Stimulated activated naive CD4-positive, alpha-beta T cell (primary cell): ENCODE measurements around the gene MTARC2.
"Not testable (repeated sequence)": the region's sequence is repeated elsewhere in the genome, so short reads cannot be mapped to it uniquely, and the experiment has no call there.

Experiments used
- DNase-seq, 6 experiments: peaks; one replicate each; lab custom pipeline; 2025; lab: John Stamatoyannopoulos, UW

MTARC2 gene

GRCh38 chr1:220732621-220733020 lies 15.5 kb upstream of the MTARC2 start:
- no peak for DNase-seq

GRCh38 chr1:220733086-220733601 lies 15.0 kb upstream of the MTARC2 start:
- DNase-seq = peak; percentile 51 to 79 (median 67)

- no peak for DNase-seq
Measured at GRCh38 chr1:220734571-220735326, 13.4 kb upstream of the MTARC2 start.

GRCh38 chr1:220736283-220736682 lies 11.8 kb upstream of the MTARC2 start:
- DNase-seq = not testable (repeated sequence)

GRCh38 chr1:220741349-220741748 lies 6.8 kb upstream of the MTARC2 start:
- DNase-seq = no peak

- DNase-seq = no peak
Measured at GRCh38 chr1:220741825-220742224, 6.3 kb upstream of the MTARC2 start.

DNA sequence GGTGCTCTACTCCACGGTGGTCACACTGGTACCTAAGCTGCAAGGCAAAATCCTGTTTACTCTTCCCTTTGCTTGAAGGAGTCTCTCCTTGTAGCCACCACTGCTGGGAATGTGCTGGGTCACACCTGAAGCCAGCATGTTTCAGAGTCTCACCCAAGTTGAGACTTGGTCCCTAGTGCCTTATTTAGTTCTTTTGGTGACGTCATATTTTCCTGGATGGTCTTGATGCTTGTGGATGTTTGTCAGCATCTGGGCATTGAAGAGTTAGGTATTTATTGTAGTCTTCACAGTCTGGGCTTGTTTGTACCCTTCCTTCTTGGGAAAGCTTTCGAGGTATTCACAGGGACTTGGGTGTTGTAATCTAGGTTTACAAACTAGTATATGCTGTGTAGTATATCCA lies 5.6 kb upstream of the MTARC2 start:
- DNase-seq = no peak

DNA sequence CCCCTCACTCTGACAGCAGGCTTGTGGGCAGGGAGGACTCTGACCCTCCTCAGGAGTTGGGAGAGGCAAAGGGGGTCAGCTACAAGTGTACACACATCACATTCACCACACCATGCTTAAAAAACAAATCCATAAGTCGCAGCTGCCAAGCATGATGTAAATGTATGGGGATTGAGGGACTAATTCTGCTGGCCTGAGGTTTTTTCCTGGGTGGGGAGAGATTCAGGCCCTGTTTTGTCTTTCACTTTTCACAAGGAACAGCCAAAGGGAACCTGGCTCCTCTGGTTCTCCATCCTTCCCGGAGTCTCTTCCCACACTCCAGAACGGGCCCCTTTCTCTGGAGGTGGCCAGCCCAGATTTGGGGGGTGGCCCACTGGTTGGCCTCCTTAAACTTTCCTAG lies 1.3 kb upstream of the MTARC2 start:
- no peak for DNase-seq

GRCh38 chr1:220747437-220748088 lies 559 bp upstream of the MTARC2 start:
- no peak for DNase-seq

GRCh38 chr1:220748936-220749335 lies 814 bp downstream of the MTARC2 start:
- no peak for DNase-seq

GRCh38 chr1:220750131-220750515 lies 2.0 kb downstream of the MTARC2 start:
- no peak for DNase-seq

DNA sequence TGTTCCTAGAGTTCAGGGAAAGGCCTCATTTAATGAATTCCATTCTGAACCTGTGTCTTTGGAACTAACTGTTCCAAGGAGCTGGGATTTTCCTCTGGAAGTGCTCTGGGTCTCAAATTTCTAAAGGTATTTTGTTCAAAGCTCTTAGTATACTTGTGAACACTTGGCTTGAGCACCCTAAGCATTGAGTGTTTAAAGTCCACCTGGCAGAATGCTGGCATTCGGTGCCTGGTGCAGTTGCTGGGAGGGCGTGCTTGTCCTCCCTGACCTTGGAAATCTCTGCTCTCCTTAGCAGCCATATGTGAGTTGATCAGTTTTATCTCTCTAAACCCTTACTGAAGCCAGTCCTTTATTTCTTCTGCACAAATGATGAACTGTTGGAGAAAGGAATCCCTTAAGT lies 3.0 kb downstream of the MTARC2 start:
- DNase-seq = no peak

DNA sequence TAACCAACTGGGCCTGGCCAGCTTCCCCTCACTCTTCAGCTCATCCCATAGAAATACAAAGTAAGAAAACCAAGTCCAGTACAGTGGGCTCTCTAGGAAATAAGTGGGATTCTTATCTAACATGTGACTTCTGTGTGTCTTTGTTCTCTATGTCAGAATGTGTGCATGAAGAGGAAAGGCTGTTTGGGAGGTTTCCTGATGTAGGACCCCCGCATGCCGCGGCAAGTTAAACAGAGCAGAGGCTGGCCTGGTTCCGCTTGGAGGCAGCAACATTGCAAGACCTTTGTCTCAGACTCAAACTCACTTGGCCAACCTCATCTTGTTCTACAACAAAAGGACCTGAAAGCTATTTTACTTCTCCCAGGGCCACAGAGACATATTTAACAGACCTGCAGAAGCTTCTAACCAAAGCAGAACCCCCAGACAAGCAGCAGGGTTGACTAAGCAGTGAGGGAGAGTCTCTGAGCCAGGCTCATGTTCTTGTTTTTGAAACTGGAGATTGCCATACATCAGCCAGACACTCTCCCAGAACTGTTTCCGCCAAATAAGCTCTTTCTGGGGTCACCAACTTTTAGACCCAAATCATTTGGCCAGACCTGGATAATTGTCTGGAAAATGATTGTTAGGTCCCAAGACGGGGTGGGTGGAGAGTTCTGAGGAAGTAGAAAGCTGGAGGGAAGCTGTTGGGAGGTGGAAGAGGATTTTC lies 6.2 kb downstream of the MTARC2 start:
- DNase-seq = no peak

DNA sequence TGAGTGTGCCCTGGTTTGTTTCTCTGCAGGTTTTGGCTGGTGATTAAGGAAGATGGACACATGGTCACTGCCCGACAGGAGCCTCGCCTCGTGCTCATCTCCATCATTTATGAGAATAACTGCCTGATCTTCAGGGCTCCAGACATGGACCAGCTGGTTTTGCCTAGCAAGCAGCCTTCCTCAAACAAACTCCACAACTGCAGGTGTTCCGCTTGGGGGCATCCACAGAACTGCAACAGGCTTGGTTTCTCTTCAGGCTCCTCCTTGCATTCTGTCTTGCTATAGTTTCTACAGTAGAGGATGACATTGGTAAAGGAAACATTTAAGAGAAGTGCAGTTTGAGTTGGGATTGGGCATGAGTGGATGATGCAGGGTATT lies 6.8 kb downstream of the MTARC2 start:
- DNase-seq = no peak

DNA sequence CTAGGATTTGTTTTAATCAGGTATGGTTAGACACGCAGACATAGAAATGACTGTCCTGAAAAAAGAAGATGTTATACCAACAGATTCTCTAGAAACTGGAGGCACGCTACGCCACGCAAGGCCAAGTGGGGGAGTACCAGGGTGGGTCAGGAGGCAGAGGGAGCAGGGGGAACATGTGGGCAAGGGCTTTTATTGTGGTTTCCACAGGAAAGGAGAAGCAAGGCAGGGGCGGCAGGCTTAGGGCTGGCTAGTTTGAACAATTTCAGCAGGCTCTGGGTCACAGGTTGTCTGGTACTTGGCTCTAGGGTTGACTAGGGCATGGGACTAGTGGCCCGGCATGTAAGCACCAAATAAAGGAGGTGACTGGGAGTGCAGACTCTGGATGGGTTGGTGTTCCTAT lies 7.2 kb downstream of the MTARC2 start:
- DNase-seq = no peak

- no peak for DNase-seq
Measured at GRCh38 chr1:220757441-220757840, 9.3 kb downstream of the MTARC2 start.

DNA sequence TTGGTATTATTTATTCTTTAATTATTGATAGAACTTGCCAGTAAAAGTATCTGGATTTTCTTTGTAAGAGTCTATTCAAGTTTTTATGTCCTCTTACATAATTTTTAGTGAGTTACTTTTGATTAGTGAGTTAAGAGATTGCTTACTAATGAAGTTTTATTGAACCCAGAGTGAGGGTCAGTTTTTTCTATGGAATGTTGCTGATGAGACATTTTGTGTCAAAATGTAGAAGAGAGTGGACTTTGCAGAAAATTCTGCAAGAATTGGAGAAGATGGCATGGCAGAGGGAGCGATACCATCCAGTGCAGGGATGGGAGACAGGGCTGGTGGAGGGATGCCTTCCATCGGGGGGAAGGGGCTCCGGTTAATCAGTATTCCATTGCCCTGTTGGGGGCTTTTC lies 11.0 kb downstream of the MTARC2 start:
- DNase-seq = no peak

GRCh38 chr1:220761688-220762427 lies 13.7 kb downstream of the MTARC2 start:
- no peak for DNase-seq

DNA sequence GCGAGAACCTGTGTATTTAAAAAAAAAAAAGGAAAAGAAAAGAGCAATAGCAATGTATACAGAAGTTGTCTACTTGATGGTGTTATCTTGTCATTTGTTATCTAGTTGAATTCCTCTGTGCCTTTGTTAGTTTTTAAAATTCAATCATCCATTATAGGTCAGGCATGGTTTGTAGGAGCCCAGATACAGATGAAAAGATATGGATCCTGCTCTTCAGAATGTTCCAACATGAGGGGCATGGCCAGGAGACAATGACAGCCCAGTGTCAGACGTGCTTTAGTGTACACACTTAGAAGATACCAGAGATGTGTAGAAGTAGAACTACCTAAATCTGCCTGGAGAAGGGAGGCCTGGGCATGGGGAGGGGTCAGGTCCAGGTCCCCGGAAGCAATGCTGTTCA lies 16.6 kb downstream of the MTARC2 start:
- DNase-seq = no peak

GRCh38 chr1:220767312-220768125 lies 19.4 kb downstream of the MTARC2 start:
- no peak for DNase-seq

DNA sequence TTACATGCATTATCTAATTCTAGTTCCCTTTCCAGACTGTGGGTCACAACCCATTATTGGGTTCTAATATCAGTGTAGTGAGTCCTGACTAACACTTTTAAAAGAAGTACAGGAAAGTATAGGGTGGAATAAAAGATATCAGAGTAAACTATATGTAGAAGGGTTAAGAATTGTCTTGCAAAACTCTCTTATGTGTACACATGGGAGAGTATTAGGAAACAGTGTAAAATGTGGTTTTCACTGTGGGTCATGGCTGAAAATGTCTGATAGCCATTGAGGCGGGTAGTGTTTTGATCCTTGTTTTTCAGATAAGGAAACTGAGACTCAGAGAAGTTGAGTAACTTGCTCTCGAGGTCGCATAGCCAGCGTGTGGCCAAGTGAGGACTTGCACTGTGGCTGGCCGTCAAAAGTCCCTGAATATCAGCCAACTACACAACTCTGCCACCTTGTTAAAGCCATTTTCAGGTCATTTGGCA lies 20.0 kb downstream of the MTARC2 start:
- DNase-seq = no peak
